ENCODE measurements around the gene EMC7.
A peak's percentile ranks its signal among the peaks of the same experiment; 100 is the strongest.
"Not testable (repeated sequence)": the region's sequence is repeated elsewhere in the genome, so short reads cannot be mapped to it uniquely, and the experiment has no call there.

Gene EMC7

GRCh38 chr15:34055868-34056595 is 45.6 kb downstream of the EMC7 start:
- Histone ChIP-seq H3K27ac (ENCODE audit: low read depth, low read length) (no peak overlapping the region), H3K27me3 (ENCODE audit: control insufficient read depth, insufficient read depth, low read length) (no peaks in the 10 kb centered on the region), H3K36me3 (ENCODE audit: control insufficient read depth, insufficient read depth, low read length) (no peaks in the 10 kb centered on the region), H3K4me1 (ENCODE audit: control insufficient read depth, insufficient read depth, low read length) (no peaks in the 10 kb centered on the region), H3K4me3 (ENCODE audit: low read depth, low read length) (no peak overlapping the region), H3K9ac (ENCODE audit: low read depth, low read length) (no peak overlapping the region), H3K9me3 (ENCODE audit: control insufficient read depth, insufficient read depth, low read length) (peaks cover 2% of the 10 kb centered on the region; the same call in 1 of the 2 replicates)

GRCh38 chr15:34054081-34054707 is 47.5 kb downstream of the EMC7 start:
- Histone ChIP-seq H3K4me1 (ENCODE audit: control insufficient read depth, insufficient read depth, low read length) (no peaks in the 10 kb centered on the region), H3K9me3 (ENCODE audit: control insufficient read depth, insufficient read depth, low read length) (peaks cover 2% of the 10 kb centered on the region; the same call in 1 of the 2 replicates), H3K36me3 (ENCODE audit: control insufficient read depth, insufficient read depth, low read length) (no peaks in the 10 kb centered on the region), H3K27me3 (ENCODE audit: control insufficient read depth, insufficient read depth, low read length) (no peaks in the 10 kb centered on the region), H3K9ac (ENCODE audit: low read depth, low read length) (no peak overlapping the region), H3K27ac (ENCODE audit: low read depth, low read length) (no peak overlapping the region), H3K4me3 (ENCODE audit: low read depth, low read length) (no peak overlapping the region)

- not testable (repeated sequence) for H3K4me3 ChIP-seq (ENCODE audit: low read depth, low read length); H3K9ac ChIP-seq (ENCODE audit: low read depth, low read length); H3K4me1 ChIP-seq (ENCODE audit: control insufficient read depth, insufficient read depth, low read length); H3K9me3 ChIP-seq (ENCODE audit: control insufficient read depth, insufficient read depth, low read length); H3K36me3 ChIP-seq (ENCODE audit: control insufficient read depth, insufficient read depth, low read length); H3K27ac ChIP-seq (ENCODE audit: low read depth, low read length); H3K27me3 ChIP-seq (ENCODE audit: control insufficient read depth, insufficient read depth, low read length)
Measured at GRCh38 chr15:34050385-34050784, 51.3 kb downstream of the EMC7 start.

GRCh38 chr15:34049112-34049511 is 52.5 kb downstream of the EMC7 start:
- Histone ChIP-seq H3K27ac (ENCODE audit: low read depth, low read length) (no peak overlapping the region), H3K4me1 (ENCODE audit: control insufficient read depth, insufficient read depth, low read length) (no peaks in the 10 kb centered on the region), H3K9ac (ENCODE audit: low read depth, low read length) (no peak overlapping the region), H3K27me3 (ENCODE audit: control insufficient read depth, insufficient read depth, low read length) (no peaks in the 10 kb centered on the region), H3K4me3 (ENCODE audit: low read depth, low read length) (no peak overlapping the region), H3K36me3 (ENCODE audit: control insufficient read depth, insufficient read depth, low read length) (no peaks in the 10 kb centered on the region), H3K9me3 (ENCODE audit: control insufficient read depth, insufficient read depth, low read length) (peaks cover 2% of the 10 kb centered on the region; the same call in 1 of the 2 replicates)

GRCh38 chr15:34047893-34048775 is 53.5 kb downstream of the EMC7 start:
- Histone ChIP-seq H3K27ac (ENCODE audit: low read depth, low read length) (peak overlapping the region; percentile 61), H3K4me3 (ENCODE audit: low read depth, low read length) (no peak overlapping the region)

GRCh38 chr15:34046471-34047145 is 55.1 kb downstream of the EMC7 start:
- Histone ChIP-seq H3K36me3 (ENCODE audit: control insufficient read depth, insufficient read depth, low read length) (no peaks in the 10 kb centered on the region), H3K27me3 (ENCODE audit: control insufficient read depth, insufficient read depth, low read length) (peaks cover 5% of the 10 kb centered on the region; the same call in 1 of the 2 replicates), H3K9ac (ENCODE audit: low read depth, low read length) (no peak overlapping the region), H3K4me1 (ENCODE audit: control insufficient read depth, insufficient read depth, low read length) (no peaks in the 10 kb centered on the region), H3K4me3 (ENCODE audit: low read depth, low read length) (no peak overlapping the region), H3K27ac (ENCODE audit: low read depth, low read length) (no peak overlapping the region), H3K9me3 (ENCODE audit: control insufficient read depth, insufficient read depth, low read length) (peaks cover 2% of the 10 kb centered on the region; the same call in 1 of the 2 replicates)

More at GRCh38 chr15:34047893-34048775, 53.5 kb downstream of the EMC7 start:
- no peak overlapping the region; the same call in 1 of the 2 replicates for H3K9ac ChIP-seq (ENCODE audit: low read depth, low read length)
- H3K36me3 ChIP-seq (ENCODE audit: control insufficient read depth, insufficient read depth, low read length) = no peaks in the 10 kb centered on the region
- peaks cover 2% of the 10 kb centered on the region; the same call in 1 of the 2 replicates for H3K9me3 ChIP-seq (ENCODE audit: control insufficient read depth, insufficient read depth, low read length)
- no peaks in the 10 kb centered on the region for H3K4me1 ChIP-seq (ENCODE audit: control insufficient read depth, insufficient read depth, low read length)
- no peaks in the 10 kb centered on the region for H3K27me3 ChIP-seq (ENCODE audit: control insufficient read depth, insufficient read depth, low read length)

- Histone ChIP-seq H3K4me3 (ENCODE audit: low read depth, low read length) (no peak overlapping the region), H3K9me3 (ENCODE audit: control insufficient read depth, insufficient read depth, low read length) (no peaks in the 10 kb centered on the region), H3K4me1 (ENCODE audit: control insufficient read depth, insufficient read depth, low read length) (peaks cover 8% of the 10 kb centered on the region), H3K36me3 (ENCODE audit: control insufficient read depth, insufficient read depth, low read length) (no peaks in the 10 kb centered on the region), H3K27ac (ENCODE audit: low read depth, low read length) (no peak overlapping the region), H3K27me3 (ENCODE audit: control insufficient read depth, insufficient read depth, low read length) (peaks cover 29% of the 10 kb centered on the region), H3K9ac (ENCODE audit: low read depth, low read length) (no peak overlapping the region)
Measured at GRCh38 chr15:34043813-34044212, 57.8 kb downstream of the EMC7 start.

- peaks cover 8% of the 10 kb centered on the region for H3K4me1 ChIP-seq (ENCODE audit: control insufficient read depth, insufficient read depth, low read length)
Measured at GRCh38 chr15:34043391-34043790, 58.3 kb downstream of the EMC7 start.

GRCh38 chr15:34039790-34040113 is 61.9 kb downstream of the EMC7 start:
- Histone ChIP-seq H3K9me3 (ENCODE audit: control insufficient read depth, insufficient read depth, low read length) (no peaks in the 10 kb centered on the region), H3K9ac (ENCODE audit: low read depth, low read length) (no peak overlapping the region; the same call in 1 of the 2 replicates), H3K4me1 (ENCODE audit: control insufficient read depth, insufficient read depth, low read length) (peaks cover 8% of the 10 kb centered on the region), H3K36me3 (ENCODE audit: control insufficient read depth, insufficient read depth, low read length) (no peaks in the 10 kb centered on the region), H3K27me3 (ENCODE audit: control insufficient read depth, insufficient read depth, low read length) (peaks cover 29% of the 10 kb centered on the region), H3K4me3 (ENCODE audit: low read depth, low read length) (peak overlapping the region; percentile 80), H3K27ac (ENCODE audit: low read depth, low read length) (no peak overlapping the region)

More at GRCh38 chr15:34043391-34043790, 58.3 kb downstream of the EMC7 start:
- H3K9me3 ChIP-seq (ENCODE audit: control insufficient read depth, insufficient read depth, low read length) = no peaks in the 10 kb centered on the region
- no peak overlapping the region for H3K9ac ChIP-seq (ENCODE audit: low read depth, low read length)
- H3K27ac ChIP-seq (ENCODE audit: low read depth, low read length) = no peak overlapping the region
- no peaks in the 10 kb centered on the region for H3K36me3 ChIP-seq (ENCODE audit: control insufficient read depth, insufficient read depth, low read length)
- H3K4me3 ChIP-seq (ENCODE audit: low read depth, low read length) = no peak overlapping the region
- H3K27me3 ChIP-seq (ENCODE audit: control insufficient read depth, insufficient read depth, low read length) = peaks cover 29% of the 10 kb centered on the region

- Histone ChIP-seq H3K27me3 (ENCODE audit: control insufficient read depth, insufficient read depth, low read length) (peaks cover 29% of the 10 kb centered on the region), H3K36me3 (ENCODE audit: control insufficient read depth, insufficient read depth, low read length) (no peaks in the 10 kb centered on the region), H3K9ac (ENCODE audit: low read depth, low read length) (peak within 1 kb of the TSS; percentile 86), H3K27ac (ENCODE audit: low read depth, low read length) (peak within 1 kb of the TSS; percentile 91), H3K4me1 (ENCODE audit: control insufficient read depth, insufficient read depth, low read length) (peaks cover 8% of the 10 kb centered on the region), H3K4me3 (ENCODE audit: low read depth, low read length) (peak within 1 kb of the TSS; percentile 80), H3K9me3 (ENCODE audit: control insufficient read depth, insufficient read depth, low read length) (no peaks in the 10 kb centered on the region)
Measured at GRCh38 chr15:34038871-34039789, 62.5 kb downstream of the EMC7 start, which contains the start of gene AVEN. Gene AVEN (minus strand): TSS chr15:34039204. CDS start chr15:34039046, 158 bp downstream.

Measured in HUES48 (cell line).